Panc1 (cell line): ENCODE data around the gene ZNF785. TPM values are rescaled to one million over a fixed set of nuclear protein-coding genes. Genes with fewer than 3 reads are reported as not detected.

ENCODE experiments used
- ATAC-seq: fragments of 200-7000 bp; cut with Tn5 transposase; 2 replicates; pipeline ENCODE4 v1.9.1; 2020; ENCODE audit warnings: mild to moderate bottlenecking, moderate library complexity
- BruUV-seq: library from RNA; stranded (reverse); fragments of 400-500 nt; replicated peaks from 2 replicates; lab custom pipeline; 2021; lab: Mats Ljungman, UMichigan
- CTCF ChIA-PET: fragments of 300-600 bp; sonication (Branson Sonifier 250); formaldehyde crosslinking; loops from one replicate; lab custom pipeline; 2022; ENCODE audit warnings: antibody characterized with exemption; lab: Charles Lee
- POLR2A ChIA-PET: fragments of 300-600 bp; sonication (Branson Sonifier 250); formaldehyde crosslinking; loops from one replicate; lab custom pipeline; 2022; ENCODE audit warnings: antibody characterized with exemption; lab: Charles Lee
- DNase-seq: peaks from one replicate; pipeline ENCODE4 v3.0.0-alpha.2; 2010; ENCODE audit warnings: low read depth, low spot score
- H3K27ac ChIP-seq: 2 replicates; pipeline ENCODE4 v1.5.1; 2011; ENCODE audit warnings: mild to moderate bottlenecking, low read length, inconsistent platforms
- H3K27me3 ChIP-seq: fragments of 200-500 bp; sonication (Bioruptor generic); 2 replicates; pipeline ENCODE4 v1.6.0; 2014; ENCODE audit warnings: low read length, inconsistent platforms; ENCODE audit not compliant: control insufficient read depth, insufficient read depth
- H3K36me3 ChIP-seq: fragments of 200-500 bp; sonication (Bioruptor generic); 2 replicates; pipeline ENCODE4 v1.5.1; 2014; ENCODE audit warnings: inconsistent platforms, mild to moderate bottlenecking, low read length, moderate library complexity; ENCODE audit not compliant: control insufficient read depth, insufficient read depth
- H3K4me1 ChIP-seq: 2 replicates; pipeline ENCODE4 v1.5.1; 2011; ENCODE audit warnings: inconsistent platforms, mild to moderate bottlenecking, low read length, moderate library complexity; ENCODE audit not compliant: control insufficient read depth, insufficient read depth
- H3K4me3 ChIP-seq, 2 experiments: 2 replicates each; pipeline ENCODE4 v1.5.1; 2011 to 2012; ENCODE audit warnings: low read depth in 2 of 2, low read length in 2 of 2, mild to moderate bottlenecking in 2 of 2, inconsistent platforms in 1 of 2, moderate library complexity in 1 of 2
- H3K9me3 ChIP-seq: fragments of 200-500 bp; sonication (Bioruptor generic); 2 replicates; pipeline ENCODE4 v1.5.1; 2014; ENCODE audit warnings: low read depth, mild to moderate bottlenecking, inconsistent platforms, low read length, moderate library complexity; ENCODE audit not compliant: control insufficient read depth, insufficient read depth
- CTCF ChIP-seq: fragments of 450-650 bp; IDR thresholded peaks from 2 replicates; pipeline ENCODE4 v1.5.1; 2017; ENCODE audit warnings: mild to moderate bottlenecking
- POLR2AphosphoS5 ChIP-seq: IDR thresholded peaks from 2 replicates; pipeline ENCODE4 v1.6.1; 2012; ENCODE audit warnings: mild to moderate bottlenecking, low read depth, low read length, moderate library complexity
- REST ChIP-seq, 2 experiments: IDR thresholded peaks; 2 replicates each; pipeline ENCODE4 v1.6.1; 2011 to 2012; ENCODE audit warnings: low read depth in 2 of 2, control low read depth in 1 of 2, low read length in 1 of 2, mild to moderate bottlenecking in 1 of 2, moderate library complexity in 1 of 2; ENCODE audit not compliant: insufficient read depth in 1 of 2
- SIN3A ChIP-seq: IDR thresholded peaks from 2 replicates; pipeline ENCODE4 v1.6.1; 2012; ENCODE audit warnings: low read depth, mild to moderate bottlenecking, low read length, moderate library complexity, borderline replicate concordance; ENCODE audit not compliant: insufficient read depth
- TCF7L2 ChIP-seq: IDR thresholded peaks from 2 replicates; pipeline ENCODE4 v1.6.1; 2011; ENCODE audit warnings: mild to moderate bottlenecking, low read depth, low read length, inconsistent platforms
- in situ Hi-C: cut with HindIII; loops from 2 replicates; pipeline ENCODE4 v1.10.0; 2016; ENCODE audit warnings: low sequenced_read_pairs, low pct_unique_long_range_greater_than_20kb
- intact Hi-C: fragments of 100-400 bp; cut with micrococcal nuclease; formaldehyde crosslinking; loops from one replicate; pipeline ENCODE4 v1.10.0; 2022; ENCODE audit not compliant: unreplicated experiment
- total RNA-seq: library from RNA; stranded (reverse); gene quantifications from one replicate; pipeline ENCODE4 v1.2.1, GENCODE V29; 2021; ENCODE audit not compliant: unreplicated experiment

Gene ZNF785
- total RNA-seq, 1 experiment from 2014 or later: 6.2 TPM

GRCh38 chr16:30615358-30616091 is 30.0 kb upstream of the ZNF785 start:
- peak; percentile 57; the same call in 1 of the 2 replicates for ATAC-seq
- in situ Hi-C loops: no loop called here

More at GRCh38 chr16:30615358-30616091, 30.0 kb upstream of the ZNF785 start:
- Histone ChIP-seq H3K9me3 (no peaks in the 10 kb centered on the region), H3K4me3 (no peak overlapping the region), H3K27me3 (no peaks in the 10 kb centered on the region), H3K4me1 (peaks cover 6% of the 10 kb centered on the region), H3K27ac (no peak overlapping the region), H3K36me3 (no peaks in the 10 kb centered on the region)
- TF ChIP-seq CTCF: peak; percentile 20
- TF ChIP-seq TCF7L2: no peak
- TF ChIP-seq POLR2AphosphoS5: no peak
- no peak for TF ChIP-seq SIN3A
- TF ChIP-seq REST (IDR thresholded peaks at IDR 0.05; ENCODE audit: insufficient read depth in 1 of 2, low read depth in 2 of 2, low read length in 1 of 2): no peak
- intact Hi-C loops: no loop called here
- POLR2A ChIA-PET: interaction anchor here (0.8 kb wide), 1 partner anchor 13 kb away, joined by 4 read pairs; no protein-coding TSS in a partner anchor
- BruUV-seq: no TSS peak
- DNase-seq: peak; percentile 25
- CTCF ChIA-PET: interaction anchor here (0.6 to 1.2 kb wide), 5 partner anchors 13 to 958 kb away, joined by 3 to 14 read pairs (median 5); partner anchors contain the start of gene DCTPP1
